Gastroesophageal sphincter (tissue), 4 donors: Measurements from ENCODE around the gene TPRG1L. TPM values are rescaled to one million over a fixed set of nuclear protein-coding genes. Genes with fewer than 3 reads are reported as not detected.

Experiments used
- ATAC-seq: fragments of 150-250 bp; one replicate; pipeline ENCODE4 v1.9.1; 2016; ENCODE audit warnings: mild to moderate bottlenecking, moderate library complexity
- H3K27ac ChIP-seq, 4 donors: fragments of 200-600 bp; sonication (generic) in 3 of 4; 1 replicate in 3 of 4; 2 replicates in 1 of 4; pipeline ENCODE4 v1.5.1; 2016 to 2019
- H3K27me3 ChIP-seq: fragments of 200-600 bp; sonication (generic); one replicate; pipeline ENCODE4 v1.5.1; 2019
- H3K36me3 ChIP-seq, 2 donors: fragments of 200-600 bp; sonication (generic); one replicate each; pipeline ENCODE4 v1.5.1; 2019; ENCODE audit warnings: control low read depth in 1 of 2
- H3K4me1 ChIP-seq, 3 donors: fragments of 200-600 bp; sonication (generic); 1 replicate in 2 of 3; 2 replicates in 1 of 3; pipeline ENCODE4 v1.5.1; 2016 to 2019; ENCODE audit warnings: control low read depth in 2 of 3
- H3K4me3 ChIP-seq, 2 donors: fragments of 200-600 bp; sonication (generic); one replicate each; pipeline ENCODE4 v1.5.1; 2019; ENCODE audit warnings: mild to moderate bottlenecking in 1 of 2, moderate library complexity in 1 of 2
- H3K9me3 ChIP-seq, 3 donors: fragments of 200-600 bp; sonication (generic); one replicate each; pipeline ENCODE4 v1.5.1; 2017 to 2019; ENCODE audit warnings: control low read depth in 2 of 3
- CTCF ChIP-seq, 4 experiments: fragments of 200-600 bp in 2 of 4; fragments of 450-650 bp in 2 of 4; sonication (generic) in 1 of 4; IDR thresholded peaks; one replicate each; pipeline ENCODE4 v1.5.1; 2017 to 2019; ENCODE audit warnings: antibody characterized with exemption in 4 of 4, mild to moderate bottlenecking in 2 of 4, moderate library complexity in 2 of 4
- EP300 ChIP-seq: sonication (generic); formaldehyde crosslinking; IDR thresholded peaks from one replicate; pipeline ENCODE4 v1.6.1; 2017; ENCODE audit warnings: antibody characterized with exemption, mild to moderate bottlenecking
- POLR2A ChIP-seq, 2 donors: fragments of 450-650 bp; IDR thresholded peaks; one replicate each; pipeline ENCODE4 v1.6.1; 2017; ENCODE audit warnings: antibody characterized with exemption in 2 of 2, mild to moderate bottlenecking in 2 of 2, moderate library complexity in 1 of 2
- POLR2AphosphoS5 ChIP-seq: sonication (generic); formaldehyde crosslinking; IDR thresholded peaks from one replicate; pipeline ENCODE4 v1.6.1; 2017; ENCODE audit warnings: antibody characterized with exemption
- WGBS, 2 donors: methylation state at CpG; one replicate each; pipeline ENCODE4 v1.1.5; 2018; ENCODE audit warnings: low coverage in 1 of 2; 5-methylcytosine and 5-hydroxymethylcytosine counted together
- total RNA-seq, 4 donors: library from RNA; depleted of rRNA; stranded (reverse); fragments of >200 nt; gene quantifications; one replicate each; pipeline ENCODE4 v1.1.0, GENCODE V29; 2016

Gene TPRG1L
- total RNA-seq, 4 donors from 2014 or later: 38.2 to 52.1 (median 46.6) TPM

GRCh38 chr1:3594706-3595377 lies 30.0 kb upstream of the TPRG1L start:
- Histone ChIP-seq H3K27me3 (peaks cover 27% of the 10 kb centered on the region), H3K36me3 (no peaks in the 10 kb centered on the region), H3K4me3 (no peak overlapping the region), H3K4me1 (peaks cover 0 to 20% (median 9%) of the 10 kb centered on the region in 3 donors), H3K27ac (no peak overlapping the region), H3K9me3 (no peaks in the 10 kb centered on the region)
- TF ChIP-seq POLR2A (IDR thresholded peaks at IDR 0.05): no peak
- no peak for TF ChIP-seq CTCF (IDR thresholded peaks at IDR 0.05)
- no peak for TF ChIP-seq EP300
- no peak for TF ChIP-seq POLR2AphosphoS5
- ATAC-seq: no peak
- 80 to 100% methylated on average over 2 to 4 of the region's 31 CpGs for WGBS, 2 donors

- no CpG with 5 or more reads among the region's 7 CpGs for WGBS, 2 donors
- Histone ChIP-seq H3K4me1 (peaks cover 0 to 20% (median 9%) of the 10 kb centered on the region in 3 donors), H3K9me3 (no peaks in the 10 kb centered on the region), H3K27me3 (peaks cover 23% of the 10 kb centered on the region), H3K27ac (no peak overlapping the region), H3K4me3 (no peak overlapping the region), H3K36me3 (no peaks in the 10 kb centered on the region)
- ATAC-seq: no peak
- TF ChIP-seq CTCF (IDR thresholded peaks at IDR 0.05) (no peak), POLR2A (IDR thresholded peaks at IDR 0.05) (no peak), POLR2AphosphoS5 (no peak)
These were observed 28.9 kb upstream of the TPRG1L start for GRCh38 chr1:3595949-3596348.

- ATAC-seq: no peak
- Histone ChIP-seq H3K27me3 (peaks cover 21% of the 10 kb centered on the region), H3K27ac (no peak overlapping the region), H3K4me1 (peaks cover 0 to 20% (median 9%) of the 10 kb centered on the region in 3 donors), H3K36me3 (no peaks in the 10 kb centered on the region), H3K9me3 (no peaks in the 10 kb centered on the region), H3K4me3 (no peak overlapping the region)
- WGBS, 2 donors: 64% methylated on average over 13 of the region's 29 CpGs; no CpG with 5 or more reads in 1 of the 2 donors
- TF ChIP-seq POLR2AphosphoS5 (no peak), POLR2A (IDR thresholded peaks at IDR 0.05) (no peak), CTCF (IDR thresholded peaks at IDR 0.05) (no peak), EP300 (no peak)
These were observed 27.9 kb upstream of the TPRG1L start for GRCh38 chr1:3596663-3597598.

GRCh38 chr1:3597599-3597964 lies 27.2 kb upstream of the TPRG1L start:
- no peak overlapping the region for H3K27ac ChIP-seq
- ATAC-seq: no peak
- no peak overlapping the region for H3K4me3 ChIP-seq

More at GRCh38 chr1:3597599-3597964, 27.2 kb upstream of the TPRG1L start:
- no peak for TF ChIP-seq EP300
- TF ChIP-seq POLR2A (IDR thresholded peaks at IDR 0.05): no peak
- TF ChIP-seq CTCF (IDR thresholded peaks at IDR 0.05): no peak
- no peak for TF ChIP-seq POLR2AphosphoS5
- H3K27me3 ChIP-seq: peaks cover 21% of the 10 kb centered on the region
- peaks cover 0 to 20% (median 9%) of the 10 kb centered on the region in 3 donors for H3K4me1 ChIP-seq
- H3K9me3 ChIP-seq: no peaks in the 10 kb centered on the region
- 33% methylated on average over 6 of the region's 11 CpGs; no CpG with 5 or more reads in 1 of the 2 donors for WGBS, 2 donors
- H3K36me3 ChIP-seq: no peaks in the 10 kb centered on the region
